GM12878 (cell line): ENCODE results near the gene ZNRF3. TPM values are rescaled to one million over a fixed set of nuclear protein-coding genes. Genes with fewer than 3 reads are reported as not detected.

Experiments
- ATAC-seq: fragments of 200-7000 bp; cut with Tn5 transposase; 3 replicates; pipeline ENCODE4 v1.9.1; 2020; ENCODE audit warnings: mild to moderate bottlenecking, moderate library complexity
- BruUV-seq: library from RNA; stranded (reverse); fragments of 400-500 nt; replicated peaks from 2 replicates; lab custom pipeline; 2021; lab: Mats Ljungman, UMichigan
- CTCF ChIA-PET: fragments of 300-600 bp; sonication (Branson Sonifier 250); formaldehyde crosslinking; extraction: SDS; loops from one replicate; lab custom pipeline; 2021; ENCODE audit warnings: inconsistent platforms; lab: Yijun Ruan, JAX
- POLR2A ChIA-PET: fragments of 350-600 bp; formaldehyde crosslinking; extraction: SDS; loops from one replicate; lab custom pipeline; 2021; ENCODE audit warnings: inconsistent platforms; lab: Charles Lee
- RAD21 ChIA-PET: fragments of 300-600 bp; sonication (Branson Sonifier 250); formaldehyde crosslinking; loops from one replicate; lab custom pipeline; 2023; ENCODE audit warnings: antibody characterized with exemption; ENCODE audit not compliant: unreplicated experiment; lab: Charles Lee
- SMC1A ChIA-PET: fragments of 300-600 bp; sonication (Branson Sonifier 250); formaldehyde crosslinking; loops from one replicate; lab custom pipeline; 2023; ENCODE audit not compliant: unreplicated experiment, uncharacterized antibody; lab: Charles Lee
- DNase-seq: peaks from one replicate; pipeline ENCODE4 v3.0.0-alpha.2; 2011; ENCODE audit warnings: low read depth, low spot score
- FAIRE-seq: peaks from 3 replicates; lab custom pipeline; 2011; peaks lifted over from hg19 to GRCh38; lab: Jason Lieb, UNC
- H2AFZ ChIP-seq: 2 replicates; pipeline ENCODE4 v1.6.0; 2011; ENCODE audit warnings: low read depth, low read length, control low read depth; ENCODE audit not compliant: control insufficient read depth
- H3K27ac ChIP-seq: 2 replicates; pipeline ENCODE4 v1.5.1; 2011; ENCODE audit warnings: control low read depth; ENCODE audit not compliant: control insufficient read depth, insufficient read depth
- H3K27me3 ChIP-seq, 2 experiments: replicated peaks in 1 of 2; 2 replicates each; pipeline versions ENCODE4 v1.6.0 to v1.6.1; 2011; ENCODE audit warnings: low read length in 1 of 2; ENCODE audit not compliant: control insufficient read depth in 2 of 2, insufficient read depth in 2 of 2
- H3K36me3 ChIP-seq, 2 experiments: 2 replicates each; pipeline ENCODE4 v1.5.1; 2011; ENCODE audit warnings: low read length in 1 of 2; ENCODE audit not compliant: control insufficient read depth in 2 of 2, insufficient read depth in 2 of 2
- H3K4me1 ChIP-seq: 2 replicates; pipeline ENCODE4 v1.6.1; 2011; ENCODE audit warnings: mild to moderate bottlenecking, low read length, moderate library complexity, mixed read lengths; ENCODE audit not compliant: control insufficient read depth, insufficient read depth
- H3K4me2 ChIP-seq: 2 replicates; pipeline ENCODE4 v1.6.0; 2011; ENCODE audit warnings: control low read depth; ENCODE audit not compliant: control insufficient read depth, insufficient read depth
- H3K4me3 ChIP-seq: fragments of 200-600 bp; sonication (generic); 2 replicates; pipeline ENCODE4 v1.5.1; 2016
- H3K79me2 ChIP-seq: 2 replicates; pipeline ENCODE4 v1.6.0; 2011; ENCODE audit warnings: low read length; ENCODE audit not compliant: control insufficient read depth, insufficient read depth
- H3K9ac ChIP-seq: 2 replicates; pipeline ENCODE4 v1.8.0; 2011; ENCODE audit warnings: low read length, control low read depth, mixed read lengths; ENCODE audit not compliant: control insufficient read depth, insufficient read depth
- H3K9me3 ChIP-seq: replicated peaks from 3 replicates; pipeline ENCODE4 v1.5.1; 2011; ENCODE audit warnings: mild to moderate bottlenecking, low read length; ENCODE audit not compliant: control insufficient read depth, insufficient read depth
- H4K20me1 ChIP-seq: 2 replicates; pipeline ENCODE4 v1.6.0; 2011; ENCODE audit not compliant: control insufficient read depth, insufficient read depth
- CEBPB ChIP-seq, 2 experiments: fragments of 150-350 bp in 1 of 2; IDR thresholded peaks; 2 replicates each; pipeline ENCODE4 v1.6.1; 2012 to 2014; ENCODE audit warnings: low read depth in 2 of 2, low read length in 2 of 2, borderline replicate concordance in 1 of 2, inconsistent platforms in 1 of 2
- EED ChIP-seq: sonication (generic); IDR thresholded peaks from 2 replicates; pipeline ENCODE4 v1.6.1; 2016; ENCODE audit warnings: antibody characterized with exemption, low read depth
- HDAC6 ChIP-seq: fragments of 200-600 bp; sonication (generic); IDR thresholded peaks from one replicate; pipeline ENCODE4 v1.8.0; 2017; ENCODE audit warnings: antibody characterized with exemption; ENCODE audit not compliant: unreplicated experiment
- NRF1 ChIP-seq: conservative IDR thresholded peaks from 2 replicates; pipeline ENCODE4 v1.6.1; 2011; ENCODE audit warnings: mild to moderate bottlenecking, low read depth, low read length, improper control_type of control experiment
- RBBP5 ChIP-seq: fragments of 200-600 bp; sonication (generic); conservative IDR thresholded peaks from 2 replicates; pipeline ENCODE4 v1.6.1; 2016
- SP1 ChIP-seq: IDR thresholded peaks from one replicate; pipeline ENCODE4 v1.6.1; 2011; ENCODE audit warnings: low read depth, low read length
- STAT1 ChIP-seq: fragments of 450-650 bp; conservative IDR thresholded peaks from 2 replicates; pipeline ENCODE4 v1.6.1; 2014; ENCODE audit warnings: antibody characterized with exemption, mild to moderate bottlenecking
- TAF1 ChIP-seq: IDR thresholded peaks from 2 replicates; pipeline ENCODE4 v1.6.1; 2011; ENCODE audit warnings: mild to moderate bottlenecking, low read depth, low read length, borderline replicate concordance
- TARDBP ChIP-seq: IDR thresholded peaks from 2 replicates; pipeline ENCODE4 v1.6.1; 2016; ENCODE audit warnings: borderline replicate concordance
- in situ Hi-C: fragments of 300-500 bp; cut with MboI; formaldehyde crosslinking; loops from 9 replicates; pipeline ENCODE4 v1.14.3; 2018; ENCODE audit warnings: mixed read lengths
- intact Hi-C: fragments of 100-400 bp; cut with micrococcal nuclease; formaldehyde crosslinking; loops from one replicate; pipeline ENCODE4 v1.14.2; 2022; ENCODE audit not compliant: unreplicated experiment
- polyA plus RNA-seq, 11 experiments: library from polyadenylated mRNA; depleted of rRNA in 4 of 11; unstranded in 6 of 11; stranded (reverse) in 5 of 11; fragments of >200 nt; fragmentation: Nextera tagmentation in 4 of 11; fragmentation: Illumina TruSeq in 1 of 11; extraction: Ambion mirVana in 4 of 11; extraction: Trizol in 1 of 11; gene quantifications; 1 replicate in 1 of 11; 2 replicates in 10 of 11; pipeline versions ENCODE4 v1.2.1 to v1.2.3, GENCODE V29; 2011 to 2016; ENCODE audit warnings: inconsistent platforms in 2 of 11, missing spikeins in 2 of 11, low read depth in 1 of 11
- total RNA-seq, 4 experiments: library from RNA; depleted of rRNA in 3 of 4; stranded (reverse); fragments of >200 nt in 3 of 4; fragmentation: Illumina TruSeq in 1 of 4; extraction: Trizol in 1 of 4; gene quantifications; 2 replicates each; pipeline versions ENCODE4 v1.2.1 to v1.2.3, GENCODE V29; 2013 to 2021
- TF ChIP-seq, protein P1 (sequence below): fragments of 450-650 bp; formaldehyde crosslinking; IDR thresholded peaks from 2 replicates; pipeline ENCODE4 v1.4.0; 2022; ENCODE audit warnings: mild to moderate bottlenecking, moderate library complexity
- TF ChIP-seq, protein P2 (sequence below): IDR thresholded peaks from 2 replicates; pipeline ENCODE4 v1.6.1; 2012; ENCODE audit warnings: low read depth, low read length, improper control_type of control experiment
- TF ChIP-seq, protein P3 (sequence below): fragments of 450-650 bp; IDR thresholded peaks from 2 replicates; pipeline ENCODE4 v1.6.1; 2014; ENCODE audit warnings: mild to moderate bottlenecking
- TF ChIP-seq, protein P4 (sequence below): fragments of 450-650 bp; IDR thresholded peaks from 2 replicates; pipeline ENCODE4 v1.6.1; 2017; ENCODE audit warnings: mild to moderate bottlenecking, low read depth, inconsistent platforms; ENCODE audit not compliant: poor library complexity, severe bottlenecking

The ZNRF3 gene
- total and polyA plus RNA-seq, 10 of the 15 experiments (the other 5 are each of a cell fraction or from before 2014, with no cell fraction given) = 0.05 to 2.4 (median 0.46) TPM

DNA sequence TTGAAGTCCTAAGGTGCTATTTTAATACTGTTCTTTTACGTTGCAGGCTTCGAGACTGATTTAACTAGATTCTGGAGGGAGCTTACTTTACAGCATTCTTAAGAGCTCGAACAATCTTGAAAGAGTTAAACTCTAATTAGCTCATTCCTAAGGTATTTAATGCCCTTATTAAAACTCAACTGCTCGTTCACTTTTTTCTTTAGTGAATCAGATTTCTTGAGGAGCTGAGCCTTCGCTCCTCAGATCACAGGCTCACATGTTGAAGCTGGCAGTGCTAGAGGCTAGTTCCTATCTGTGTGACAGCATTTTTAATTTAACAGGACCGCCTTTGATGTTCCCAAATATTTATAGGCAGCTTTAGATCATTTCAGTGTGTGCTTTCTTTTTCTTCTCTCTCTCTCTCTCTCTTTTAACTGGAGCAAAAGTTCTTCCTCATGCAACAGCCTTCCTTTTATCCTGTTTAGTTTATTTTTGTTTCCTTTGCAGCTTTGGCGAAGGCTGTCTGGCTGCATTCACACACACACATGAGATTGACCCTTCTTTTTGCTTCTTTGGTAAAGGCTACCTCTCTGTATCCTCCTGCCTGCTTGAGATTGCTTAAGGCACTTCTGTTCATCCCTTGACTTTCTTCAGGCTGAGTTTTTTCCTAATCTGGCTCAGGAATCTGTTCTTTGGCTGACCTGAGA, 21.0 kb downstream of the ZNRF3 start (continued):
- TF ChIP-seq, protein P1, sequence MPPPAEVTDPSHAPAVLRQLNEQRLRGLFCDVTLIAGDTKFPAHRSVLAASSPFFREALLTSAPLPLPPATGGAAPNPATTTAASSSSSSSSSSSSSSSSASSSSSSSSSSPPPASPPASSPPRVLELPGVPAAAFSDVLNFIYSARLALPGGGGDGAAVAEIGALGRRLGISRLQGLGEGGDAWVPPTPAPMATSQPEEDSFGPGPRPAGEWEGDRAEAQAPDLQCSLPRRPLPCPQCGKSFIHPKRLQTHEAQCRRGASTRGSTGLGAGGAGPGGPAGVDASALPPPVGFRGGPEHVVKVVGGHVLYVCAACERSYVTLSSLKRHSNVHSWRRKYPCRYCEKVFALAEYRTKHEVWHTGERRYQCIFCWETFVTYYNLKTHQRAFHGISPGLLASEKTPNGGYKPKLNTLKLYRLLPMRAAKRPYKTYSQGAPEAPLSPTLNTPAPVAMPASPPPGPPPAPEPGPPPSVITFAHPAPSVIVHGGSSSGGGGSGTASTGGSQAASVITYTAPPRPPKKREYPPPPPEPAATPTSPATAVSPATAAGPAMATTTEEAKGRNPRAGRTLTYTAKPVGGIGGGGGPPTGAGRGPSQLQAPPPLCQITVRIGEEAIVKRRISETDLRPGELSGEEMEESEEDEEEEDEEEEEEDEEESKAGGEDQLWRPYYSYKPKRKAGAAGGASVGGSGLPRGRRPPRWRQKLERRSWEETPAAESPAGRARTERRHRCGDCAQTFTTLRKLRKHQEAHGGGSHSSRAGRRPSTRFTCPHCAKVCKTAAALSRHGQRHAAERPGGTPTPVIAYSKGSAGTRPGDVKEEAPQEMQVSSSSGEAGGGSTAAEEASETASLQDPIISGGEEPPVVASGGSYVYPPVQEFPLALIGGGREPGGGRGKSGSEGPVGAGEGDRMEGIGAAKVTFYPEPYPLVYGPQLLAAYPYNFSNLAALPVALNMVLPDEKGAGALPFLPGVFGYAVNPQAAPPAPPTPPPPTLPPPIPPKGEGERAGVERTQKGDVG (CRISPR knock-in tag) = no peak
- TF ChIP-seq TAF1 (no peak), HDAC6 (no peak), NRF1 (no peak)

DNA sequence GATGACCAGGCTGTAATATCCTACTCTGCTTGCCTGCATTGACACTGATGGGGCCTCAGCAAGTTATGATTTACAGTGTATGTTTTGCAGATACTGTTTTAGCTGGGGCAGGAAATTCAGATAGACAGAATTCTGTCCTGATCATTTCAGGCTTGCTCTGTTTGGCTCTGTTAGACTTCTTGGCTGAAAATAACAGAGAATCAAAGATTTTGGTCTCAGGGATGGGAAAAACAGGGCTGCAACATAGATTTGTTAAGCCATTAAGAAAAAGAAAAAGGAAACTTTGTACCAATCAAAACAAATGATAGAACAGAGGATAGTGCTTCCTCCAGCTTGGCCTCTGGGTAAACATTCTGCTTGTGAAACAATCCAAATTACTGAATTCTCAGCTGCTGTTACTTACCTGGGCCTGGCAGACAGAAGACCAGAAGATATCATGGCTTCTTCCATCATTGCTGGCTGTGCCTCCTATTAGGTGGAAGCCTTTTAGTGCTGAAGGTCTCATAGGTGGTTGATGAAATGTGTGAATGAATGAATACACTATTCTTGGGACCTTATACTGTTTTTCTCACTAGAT, 22.0 kb downstream of the ZNRF3 start:
- in situ Hi-C loops (no loop called here), intact Hi-C loops (loop anchor here (5.0 kb wide), 4 partner anchors 48 to 262 kb away; no protein-coding TSS in a partner anchor)
- Histone ChIP-seq H3K9me3 (no peaks in the 10 kb centered on the region; the same call in 2 of the 3 replicates), H3K9ac (no peak overlapping the region), H3K4me1 (peaks cover 23% of the 10 kb centered on the region), H3K27me3 (no peaks in the 10 kb centered on the region; a peak in 1 of 4 replicates), H4K20me1 (0 out of 2 replicates have a peak, but pooled peaks cover 2% of the 10 kb centered on the region), H2AFZ (no peak overlapping the region), H3K27ac (no peak overlapping the region), H3K36me3 (no peaks in the 10 kb centered on the region), H3K4me2 (no peak overlapping the region), H3K79me2 (no peaks in the 10 kb centered on the region), H3K4me3 (no peak overlapping the region)
- ChIA-PET RAD21 (interaction anchor here (0.7 to 9.2 kb wide), 15 partner anchors 8 to 133 kb away, joined by 3 to 84 read pairs (median 5); partner anchors contain the start of genes XBP1 and ZNRF3), POLR2A (interaction anchor here (1.0 to 3.0 kb wide), 11 partner anchors 8 to 297 kb away, joined by 3 to 12 read pairs (median 4); partner anchors contain the start of gene ZNRF3), SMC1A (interaction anchor here (1.0 to 6.7 kb wide), 17 partner anchors 8 to 298 kb away, joined by 3 to 117 read pairs (median 7); partner anchors contain the start of gene ZNRF3), CTCF (interaction anchor here (0.7 to 7.2 kb wide), 7 partner anchors 8 to 306 kb away, joined by 3 to 78 read pairs (median 8); no protein-coding TSS in a partner anchor)
- ATAC-seq (no peak), FAIRE-seq (no peak), DNase-seq (no peak)
- no TSS peak for BruUV-seq
- TF ChIP-seq SP1 (no peak), TARDBP (no peak), STAT1 (no peak), RBBP5 (no peak), EED (no peak), CEBPB (IDR thresholded peaks at IDR 0.05; ENCODE audit: borderline replicate concordance in 1 of 2, low read depth in 2 of 2, low read length in 2 of 2) (no peak)
- TF ChIP-seq, protein P2, sequence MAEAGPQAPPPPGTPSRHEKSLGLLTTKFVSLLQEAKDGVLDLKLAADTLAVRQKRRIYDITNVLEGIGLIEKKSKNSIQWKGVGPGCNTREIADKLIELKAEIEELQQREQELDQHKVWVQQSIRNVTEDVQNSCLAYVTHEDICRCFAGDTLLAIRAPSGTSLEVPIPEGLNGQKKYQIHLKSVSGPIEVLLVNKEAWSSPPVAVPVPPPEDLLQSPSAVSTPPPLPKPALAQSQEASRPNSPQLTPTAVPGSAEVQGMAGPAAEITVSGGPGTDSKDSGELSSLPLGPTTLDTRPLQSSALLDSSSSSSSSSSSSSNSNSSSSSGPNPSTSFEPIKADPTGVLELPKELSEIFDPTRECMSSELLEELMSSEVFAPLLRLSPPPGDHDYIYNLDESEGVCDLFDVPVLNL = no peak
- TF ChIP-seq, protein P3, sequence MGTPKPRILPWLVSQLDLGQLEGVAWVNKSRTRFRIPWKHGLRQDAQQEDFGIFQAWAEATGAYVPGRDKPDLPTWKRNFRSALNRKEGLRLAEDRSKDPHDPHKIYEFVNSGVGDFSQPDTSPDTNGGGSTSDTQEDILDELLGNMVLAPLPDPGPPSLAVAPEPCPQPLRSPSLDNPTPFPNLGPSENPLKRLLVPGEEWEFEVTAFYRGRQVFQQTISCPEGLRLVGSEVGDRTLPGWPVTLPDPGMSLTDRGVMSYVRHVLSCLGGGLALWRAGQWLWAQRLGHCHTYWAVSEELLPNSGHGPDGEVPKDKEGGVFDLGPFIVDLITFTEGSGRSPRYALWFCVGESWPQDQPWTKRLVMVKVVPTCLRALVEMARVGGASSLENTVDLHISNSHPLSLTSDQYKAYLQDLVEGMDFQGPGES = no peak
- TF ChIP-seq, protein P4, sequence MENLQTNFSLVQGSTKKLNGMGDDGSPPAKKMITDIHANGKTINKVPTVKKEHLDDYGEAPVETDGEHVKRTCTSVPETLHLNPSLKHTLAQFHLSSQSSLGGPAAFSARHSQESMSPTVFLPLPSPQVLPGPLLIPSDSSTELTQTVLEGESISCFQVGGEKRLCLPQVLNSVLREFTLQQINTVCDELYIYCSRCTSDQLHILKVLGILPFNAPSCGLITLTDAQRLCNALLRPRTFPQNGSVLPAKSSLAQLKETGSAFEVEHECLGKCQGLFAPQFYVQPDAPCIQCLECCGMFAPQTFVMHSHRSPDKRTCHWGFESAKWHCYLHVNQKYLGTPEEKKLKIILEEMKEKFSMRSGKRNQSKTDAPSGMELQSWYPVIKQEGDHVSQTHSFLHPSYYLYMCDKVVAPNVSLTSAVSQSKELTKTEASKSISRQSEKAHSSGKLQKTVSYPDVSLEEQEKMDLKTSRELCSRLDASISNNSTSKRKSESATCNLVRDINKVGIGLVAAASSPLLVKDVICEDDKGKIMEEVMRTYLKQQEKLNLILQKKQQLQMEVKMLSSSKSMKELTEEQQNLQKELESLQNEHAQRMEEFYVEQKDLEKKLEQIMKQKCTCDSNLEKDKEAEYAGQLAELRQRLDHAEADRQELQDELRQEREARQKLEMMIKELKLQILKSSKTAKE = no peak
